Measurements from ENCODE around the gene DNAJC27. TPM values are rescaled to one million over a fixed set of nuclear protein-coding genes. Genes with fewer than 3 reads are reported as not detected.

DNAJC27 gene
- total RNA-seq, 4 donors from 2014 or later: 12.8 to 23.4 (median 14.0) TPM

DNA sequence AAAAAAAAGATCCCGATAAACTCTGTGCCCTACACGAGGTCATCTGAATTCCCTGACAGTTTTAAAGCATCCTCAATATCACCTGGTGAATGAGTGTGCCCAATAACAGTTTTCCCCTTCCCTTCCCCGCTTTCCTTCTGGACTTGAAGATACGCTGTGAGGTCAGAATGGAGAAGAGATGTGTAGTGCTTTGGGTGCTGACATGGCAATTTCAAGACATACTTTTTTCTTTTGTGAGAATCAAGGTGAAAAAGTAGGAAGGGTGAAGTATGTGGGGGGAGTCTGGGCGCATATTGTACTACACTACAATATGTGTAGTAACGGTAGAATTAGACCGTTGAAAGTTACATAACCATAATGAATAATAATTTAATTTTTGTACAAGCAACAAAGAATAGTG, 21.7 kb downstream of the DNAJC27 start:
- TF ChIP-seq, protein P1, sequence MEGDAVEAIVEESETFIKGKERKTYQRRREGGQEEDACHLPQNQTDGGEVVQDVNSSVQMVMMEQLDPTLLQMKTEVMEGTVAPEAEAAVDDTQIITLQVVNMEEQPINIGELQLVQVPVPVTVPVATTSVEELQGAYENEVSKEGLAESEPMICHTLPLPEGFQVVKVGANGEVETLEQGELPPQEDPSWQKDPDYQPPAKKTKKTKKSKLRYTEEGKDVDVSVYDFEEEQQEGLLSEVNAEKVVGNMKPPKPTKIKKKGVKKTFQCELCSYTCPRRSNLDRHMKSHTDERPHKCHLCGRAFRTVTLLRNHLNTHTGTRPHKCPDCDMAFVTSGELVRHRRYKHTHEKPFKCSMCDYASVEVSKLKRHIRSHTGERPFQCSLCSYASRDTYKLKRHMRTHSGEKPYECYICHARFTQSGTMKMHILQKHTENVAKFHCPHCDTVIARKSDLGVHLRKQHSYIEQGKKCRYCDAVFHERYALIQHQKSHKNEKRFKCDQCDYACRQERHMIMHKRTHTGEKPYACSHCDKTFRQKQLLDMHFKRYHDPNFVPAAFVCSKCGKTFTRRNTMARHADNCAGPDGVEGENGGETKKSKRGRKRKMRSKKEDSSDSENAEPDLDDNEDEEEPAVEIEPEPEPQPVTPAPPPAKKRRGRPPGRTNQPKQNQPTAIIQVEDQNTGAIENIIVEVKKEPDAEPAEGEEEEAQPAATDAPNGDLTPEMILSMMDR (IDR thresholded peaks at IDR 0.05): no peak
- TF ChIP-seq POLR2A (IDR thresholded peaks at IDR 0.05) (no peak), EP300 (IDR thresholded peaks at IDR 0.05) (no peak)
- H3K36me3 ChIP-seq: peaks cover 0 to 87% (median 9%) of the 10 kb centered on the region in 3 donors
- no peak overlapping the region for H3K4me3 ChIP-seq
- 91 to 93% methylated on average over 7 of the region's 7 CpGs for WGBS, 2 donors
- H3K4me1 ChIP-seq: no peaks in the 10 kb centered on the region
- DNase-seq (ENCODE audit: low spot score in 2 of 2): no peak
- no peak overlapping the region for H3K27ac ChIP-seq
- H3K27me3 ChIP-seq: no peaks in the 10 kb centered on the region
- H3K9me3 ChIP-seq: peaks cover 0 to 5% (median 1%) of the 10 kb centered on the region in 4 donors

DNA sequence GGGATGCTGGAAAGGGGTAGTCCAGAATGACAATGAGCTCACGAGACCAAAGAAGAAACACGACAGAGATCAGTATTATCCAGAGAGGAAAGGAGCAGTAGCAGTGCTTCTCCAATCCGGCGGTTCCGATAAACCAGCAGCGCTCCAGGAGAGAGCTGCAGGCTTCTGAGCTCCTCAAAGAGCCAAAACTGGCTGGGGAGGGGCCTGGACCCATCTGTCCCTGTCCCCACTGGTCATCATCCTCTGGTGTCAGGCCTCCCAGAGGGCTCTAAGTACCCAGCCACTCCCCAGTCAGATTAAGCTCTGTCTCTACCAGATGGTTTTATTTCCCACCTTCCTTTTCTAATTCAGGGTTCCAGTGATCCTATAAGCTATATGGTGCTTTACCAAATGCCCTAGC, 23.2 kb downstream of the DNAJC27 start:
- Histone ChIP-seq H3K27ac (no peak overlapping the region), H3K27me3 (no peaks in the 10 kb centered on the region), H3K4me3 (no peak overlapping the region), H3K4me1 (no peaks in the 10 kb centered on the region), H3K9me3 (no peaks in the 10 kb centered on the region), H3K36me3 (peaks cover 0 to 72% (median 6%) of the 10 kb centered on the region in 3 donors)
- 91 to 95% methylated on average over 6 of the region's 6 CpGs for WGBS, 2 donors
- DNase-seq (ENCODE audit: low spot score in 2 of 2): no peak
- TF ChIP-seq EP300 (IDR thresholded peaks at IDR 0.05) (no peak), POLR2A (IDR thresholded peaks at IDR 0.05) (no peak)
- TF ChIP-seq, protein P1 (IDR thresholded peaks at IDR 0.05): no peak

DNA sequence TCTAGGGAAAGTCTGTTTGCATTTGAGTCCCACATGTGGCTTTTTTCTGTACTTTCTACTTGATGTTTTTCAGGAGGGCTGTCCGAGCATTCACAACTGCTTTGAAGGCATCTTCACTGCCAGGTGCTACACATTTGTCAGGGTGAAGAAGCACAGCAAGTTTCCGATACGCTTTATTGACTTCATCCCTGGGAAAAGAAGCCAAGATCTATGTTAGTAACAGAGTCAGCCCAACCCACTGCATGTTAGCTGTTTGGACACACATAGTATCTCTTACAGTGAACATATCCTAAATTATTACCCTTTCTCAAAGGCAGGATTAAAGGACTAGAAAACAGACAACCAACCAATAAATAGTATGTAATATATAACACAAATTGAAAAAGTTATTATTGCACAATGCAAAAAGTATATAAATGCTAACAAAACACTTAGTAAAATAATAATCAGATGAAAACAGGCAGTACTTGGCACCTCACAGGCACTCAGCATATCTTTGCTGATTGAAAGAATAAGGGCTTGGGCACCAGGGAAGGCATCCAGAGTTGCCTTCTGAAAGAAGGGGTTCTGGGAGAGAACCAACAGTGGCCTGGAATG, 24.1 kb downstream of the DNAJC27 start:
- Histone ChIP-seq H3K4me1 (no peaks in the 10 kb centered on the region), H3K27ac (no peak overlapping the region), H3K9me3 (no peaks in the 10 kb centered on the region), H3K27me3 (no peaks in the 10 kb centered on the region), H3K36me3 (peaks cover 0 to 64% (median 6%) of the 10 kb centered on the region in 3 donors), H3K4me3 (no peak overlapping the region)
- TF ChIP-seq EP300 (IDR thresholded peaks at IDR 0.05): no peak
- TF ChIP-seq, protein P1 (IDR thresholded peaks at IDR 0.05): no peak
- TF ChIP-seq POLR2A (IDR thresholded peaks at IDR 0.05): no peak
- DNase-seq (ENCODE audit: low spot score in 2 of 2): no peak
- 91 to 92% methylated on average over 3 of the region's 3 CpGs for WGBS, 2 donors

DNA sequence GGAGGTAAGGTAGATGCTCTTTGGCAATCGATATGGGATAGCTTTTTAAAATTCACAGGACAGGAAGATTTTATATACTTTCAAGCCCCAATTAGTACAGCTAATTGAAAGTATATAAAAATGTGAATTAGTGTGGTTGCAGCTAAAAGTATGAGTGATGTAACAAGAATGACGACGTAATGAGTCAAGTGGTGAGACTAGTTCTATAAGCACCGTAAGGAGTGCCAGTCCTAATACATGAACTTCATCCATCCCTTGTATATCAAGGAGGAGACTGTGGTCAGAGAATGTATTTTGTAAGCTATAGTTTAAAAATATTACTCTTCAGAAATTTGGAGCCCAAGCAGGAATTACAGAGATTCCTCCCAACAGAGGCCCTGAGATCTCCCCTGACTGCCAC, 25.8 kb downstream of the DNAJC27 start:
- Histone ChIP-seq H3K4me3 (no peak overlapping the region), H3K9me3 (no peaks in the 10 kb centered on the region), H3K4me1 (no peaks in the 10 kb centered on the region), H3K27ac (no peak overlapping the region), H3K36me3 (peaks cover 0 to 46% (median 6%) of the 10 kb centered on the region in 3 donors), H3K27me3 (no peaks in the 10 kb centered on the region)
- no peak for DNase-seq (ENCODE audit: low spot score in 2 of 2)
- 92 to 95% methylated on average over 4 of the region's 4 CpGs for WGBS, 2 donors
- TF ChIP-seq EP300 (IDR thresholded peaks at IDR 0.05) (no peak), POLR2A (IDR thresholded peaks at IDR 0.05) (no peak)
- TF ChIP-seq, protein P1 (IDR thresholded peaks at IDR 0.05): no peak

DNA sequence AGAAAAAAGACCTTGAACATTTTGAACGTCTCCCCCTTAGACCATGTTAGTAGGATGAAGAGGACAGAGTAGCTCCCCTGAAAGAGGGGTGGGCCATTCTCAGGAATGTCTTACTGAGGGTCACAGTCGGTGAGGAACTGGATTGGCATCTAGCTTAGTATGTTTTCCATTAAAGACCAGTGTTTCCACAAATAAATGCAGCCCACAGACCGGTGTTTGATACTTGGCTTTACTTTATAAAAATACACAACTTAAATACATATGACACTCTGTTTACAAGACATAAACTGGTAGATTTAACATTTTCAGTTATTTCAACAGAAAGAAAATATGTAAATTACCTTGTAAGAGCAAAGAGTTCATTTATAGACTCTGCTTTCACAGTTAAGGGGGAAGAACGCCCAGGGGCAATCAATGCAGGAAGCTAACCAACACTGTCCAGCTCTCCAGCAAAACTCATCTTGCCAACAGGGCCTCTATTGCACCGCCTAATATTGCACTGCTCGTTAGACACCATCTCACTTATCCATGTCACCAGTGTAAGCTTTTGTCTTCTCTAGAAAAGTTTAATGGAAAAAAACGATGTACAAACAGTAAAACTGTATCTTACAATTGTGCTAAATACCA, 28.2 kb downstream of the DNAJC27 start:
- Histone ChIP-seq H3K4me1 (no peaks in the 10 kb centered on the region), H3K27ac (no peak overlapping the region), H3K4me3 (no peak overlapping the region), H3K36me3 (peaks cover 0 to 30% (median 6%) of the 10 kb centered on the region in 3 donors), H3K9me3 (no peaks in the 10 kb centered on the region), H3K27me3 (no peaks in the 10 kb centered on the region)
- TF ChIP-seq, protein P1 (IDR thresholded peaks at IDR 0.05): no peak
- no peak for TF ChIP-seq POLR2A (IDR thresholded peaks at IDR 0.05)
- WGBS, 2 donors: 65 to 71% methylated on average over 7 of the region's 7 CpGs
- no peak for DNase-seq (ENCODE audit: low spot score in 2 of 2)

Data from tibial nerve (tissue), 4 donors.